Measurements from ENCODE around the gene MYO1B. TPM values are rescaled to one million over a fixed set of nuclear protein-coding genes. Genes with fewer than 3 reads are reported as not detected.

The MYO1B gene
- total and polyA plus RNA-seq, 2 donors (not counting 1 experiment from before 2014, with no cell fraction given): 151 to 194 TPM

DNA sequence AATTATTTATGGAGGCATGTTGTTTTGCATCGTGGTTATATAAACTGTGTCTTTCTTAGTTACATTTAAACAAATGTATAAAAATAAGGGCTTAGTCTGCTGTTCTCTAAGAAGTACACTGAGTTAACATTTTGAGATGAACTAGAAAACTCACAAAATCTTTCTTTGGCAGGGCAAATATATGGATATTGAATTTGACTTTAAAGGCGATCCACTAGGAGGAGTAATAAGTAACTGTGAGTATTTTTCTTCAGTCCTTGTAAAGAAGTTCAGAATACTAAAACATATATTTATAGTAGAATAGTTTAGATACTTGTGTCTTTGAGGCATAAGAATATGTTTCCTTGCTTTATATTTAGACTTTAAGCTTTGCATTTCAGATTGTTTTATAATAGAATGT is 104.8 kb downstream of the MYO1B start:
- TF ChIP-seq, protein P1, sequence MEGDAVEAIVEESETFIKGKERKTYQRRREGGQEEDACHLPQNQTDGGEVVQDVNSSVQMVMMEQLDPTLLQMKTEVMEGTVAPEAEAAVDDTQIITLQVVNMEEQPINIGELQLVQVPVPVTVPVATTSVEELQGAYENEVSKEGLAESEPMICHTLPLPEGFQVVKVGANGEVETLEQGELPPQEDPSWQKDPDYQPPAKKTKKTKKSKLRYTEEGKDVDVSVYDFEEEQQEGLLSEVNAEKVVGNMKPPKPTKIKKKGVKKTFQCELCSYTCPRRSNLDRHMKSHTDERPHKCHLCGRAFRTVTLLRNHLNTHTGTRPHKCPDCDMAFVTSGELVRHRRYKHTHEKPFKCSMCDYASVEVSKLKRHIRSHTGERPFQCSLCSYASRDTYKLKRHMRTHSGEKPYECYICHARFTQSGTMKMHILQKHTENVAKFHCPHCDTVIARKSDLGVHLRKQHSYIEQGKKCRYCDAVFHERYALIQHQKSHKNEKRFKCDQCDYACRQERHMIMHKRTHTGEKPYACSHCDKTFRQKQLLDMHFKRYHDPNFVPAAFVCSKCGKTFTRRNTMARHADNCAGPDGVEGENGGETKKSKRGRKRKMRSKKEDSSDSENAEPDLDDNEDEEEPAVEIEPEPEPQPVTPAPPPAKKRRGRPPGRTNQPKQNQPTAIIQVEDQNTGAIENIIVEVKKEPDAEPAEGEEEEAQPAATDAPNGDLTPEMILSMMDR (conservative IDR thresholded peaks at IDR 0.05 in 1 of 2, IDR thresholded peaks at IDR 0.05 in 1 of 2; ENCODE audit: low read depth in 1 of 2, low read length in 2 of 2): no peak
- TF ChIP-seq EZH2 (IDR thresholded peaks at IDR 0.05; ENCODE audit: low read length, missing control alignments): no peak
- no peak overlapping the region for H3K9ac ChIP-seq (ENCODE audit: insufficient read depth, low read length)
- no peaks in the 10 kb centered on the region for H4K20me1 ChIP-seq (ENCODE audit: control insufficient read depth, extremely low read depth, insufficient read depth, low read length)
- peaks cover 32% of the 10 kb centered on the region for H3K4me1 ChIP-seq (ENCODE audit: control insufficient read depth, extremely low read depth, insufficient read depth, low read length)
- H3K9me3 ChIP-seq (ENCODE audit: control insufficient read depth, insufficient read depth, low read depth, low read length): no peaks in the 10 kb centered on the region
- no peak for DNase-seq (ENCODE audit: low read depth in 2 of 2)
- no peak overlapping the region for H3K4me3 ChIP-seq (replicated peaks in 1 of 4; ENCODE audit: control extremely low read depth in 1 of 4, insufficient read depth in 1 of 4, low read depth in 3 of 4, low read length in 4 of 4)
- H3K36me3 ChIP-seq (ENCODE audit: control insufficient read depth, insufficient read depth, low read length): peaks cover 1% of the 10 kb centered on the region
- H3K4me2 ChIP-seq (ENCODE audit: extremely low read depth, insufficient read depth, low read length): no peak overlapping the region
- no peak overlapping the region for H3K27ac ChIP-seq (ENCODE audit: insufficient read depth, low read length)
- H2AFZ ChIP-seq (ENCODE audit: low read length): no peak overlapping the region
- H3K27me3 ChIP-seq (ENCODE audit: control insufficient read depth, insufficient read depth, low read length): no peaks in the 10 kb centered on the region
- H3K79me2 ChIP-seq (ENCODE audit: control insufficient read depth, insufficient read depth, low read length): peaks cover 5% of the 10 kb centered on the region

GRCh38 chr2:191350826-191351225 is 105.6 kb downstream of the MYO1B start:
- no peaks in the 10 kb centered on the region for H4K20me1 ChIP-seq (ENCODE audit: control insufficient read depth, extremely low read depth, insufficient read depth, low read length)
- TF ChIP-seq, protein P1 (conservative IDR thresholded peaks at IDR 0.05 in 1 of 2, IDR thresholded peaks at IDR 0.05 in 1 of 2; ENCODE audit: low read depth in 1 of 2, low read length in 2 of 2): no peak
- no peak for TF ChIP-seq EZH2 (IDR thresholded peaks at IDR 0.05; ENCODE audit: low read length, missing control alignments)
- peaks cover 26% of the 10 kb centered on the region for H3K4me1 ChIP-seq (ENCODE audit: control insufficient read depth, extremely low read depth, insufficient read depth, low read length)
- H3K4me3 ChIP-seq (replicated peaks in 1 of 4; ENCODE audit: control extremely low read depth in 1 of 4, insufficient read depth in 1 of 4, low read depth in 3 of 4, low read length in 4 of 4): no peak overlapping the region
- peak in 1 of 2 donors; percentile 63 for DNase-seq (ENCODE audit: low read depth in 2 of 2)
- H3K9ac ChIP-seq (ENCODE audit: insufficient read depth, low read length): no peak overlapping the region
- H3K79me2 ChIP-seq (ENCODE audit: control insufficient read depth, insufficient read depth, low read length): peaks cover 5% of the 10 kb centered on the region
- H3K27me3 ChIP-seq (ENCODE audit: control insufficient read depth, insufficient read depth, low read length): no peaks in the 10 kb centered on the region
- no peak overlapping the region for H2AFZ ChIP-seq (ENCODE audit: low read length)
- H3K36me3 ChIP-seq (ENCODE audit: control insufficient read depth, insufficient read depth, low read length): peaks cover 4% of the 10 kb centered on the region
- H3K9me3 ChIP-seq (ENCODE audit: control insufficient read depth, insufficient read depth, low read depth, low read length): no peaks in the 10 kb centered on the region
- H3K4me2 ChIP-seq (ENCODE audit: extremely low read depth, insufficient read depth, low read length): no peak overlapping the region
- peak overlapping the region; percentile 51 for H3K27ac ChIP-seq (ENCODE audit: insufficient read depth, low read length)

- TF ChIP-seq EZH2 (IDR thresholded peaks at IDR 0.05; ENCODE audit: low read length, missing control alignments): no peak
- TF ChIP-seq, protein P1 (conservative IDR thresholded peaks at IDR 0.05 in 1 of 2, IDR thresholded peaks at IDR 0.05 in 1 of 2; ENCODE audit: low read depth in 1 of 2, low read length in 2 of 2): no peak
- no peaks in the 10 kb centered on the region for H3K9me3 ChIP-seq (ENCODE audit: control insufficient read depth, insufficient read depth, low read depth, low read length)
- no peak overlapping the region for H3K4me2 ChIP-seq (ENCODE audit: extremely low read depth, insufficient read depth, low read length)
Measured at GRCh38 chr2:191351298-191351697, 106.1 kb downstream of the MYO1B start.

More at GRCh38 chr2:191351298-191351697, 106.1 kb downstream of the MYO1B start:
- Histone ChIP-seq H3K4me3 (replicated peaks in 1 of 4; ENCODE audit: control extremely low read depth in 1 of 4, insufficient read depth in 1 of 4, low read depth in 3 of 4, low read length in 4 of 4) (no peak overlapping the region), H3K4me1 (ENCODE audit: control insufficient read depth, extremely low read depth, insufficient read depth, low read length) (peaks cover 26% of the 10 kb centered on the region), H3K27ac (ENCODE audit: insufficient read depth, low read length) (peak overlapping the region; percentile 51), H4K20me1 (ENCODE audit: control insufficient read depth, extremely low read depth, insufficient read depth, low read length) (no peaks in the 10 kb centered on the region), H3K79me2 (ENCODE audit: control insufficient read depth, insufficient read depth, low read length) (peaks cover 5% of the 10 kb centered on the region), H3K9ac (ENCODE audit: insufficient read depth, low read length) (no peak overlapping the region), H3K36me3 (ENCODE audit: control insufficient read depth, insufficient read depth, low read length) (peaks cover 4% of the 10 kb centered on the region), H2AFZ (ENCODE audit: low read length) (no peak overlapping the region), H3K27me3 (ENCODE audit: control insufficient read depth, insufficient read depth, low read length) (no peaks in the 10 kb centered on the region)
- peak in 1 of 2 donors; percentile 59 for DNase-seq (ENCODE audit: low read depth in 2 of 2)

Data from fibroblast of lung (primary cell).